GM12878 (cell line): ENCODE data around the gene CHAC2. TPM values are rescaled to one million over a fixed set of nuclear protein-coding genes. Genes with fewer than 3 reads are reported as not detected.
A peak's percentile ranks its signal among the peaks of the same experiment; 100 is the strongest.

Experiments used
- ATAC-seq: fragments of 200-7000 bp; cut with Tn5 transposase; 3 replicates; pipeline ENCODE4 v1.9.1; 2020; ENCODE audit warnings: mild to moderate bottlenecking, moderate library complexity
- BruUV-seq: library from RNA; stranded (reverse); fragments of 400-500 nt; replicated peaks from 2 replicates; lab custom pipeline; 2021; lab: Mats Ljungman, UMichigan
- CTCF ChIA-PET: fragments of 300-600 bp; sonication (Branson Sonifier 250); formaldehyde crosslinking; extraction: SDS; loops from one replicate; lab custom pipeline; 2021; ENCODE audit warnings: inconsistent platforms; lab: Yijun Ruan, JAX
- POLR2A ChIA-PET: fragments of 350-600 bp; formaldehyde crosslinking; extraction: SDS; loops from one replicate; lab custom pipeline; 2021; ENCODE audit warnings: inconsistent platforms; lab: Charles Lee
- RAD21 ChIA-PET: fragments of 300-600 bp; sonication (Branson Sonifier 250); formaldehyde crosslinking; loops from one replicate; lab custom pipeline; 2023; ENCODE audit warnings: antibody characterized with exemption; ENCODE audit not compliant: unreplicated experiment; lab: Charles Lee
- SMC1A ChIA-PET: fragments of 300-600 bp; sonication (Branson Sonifier 250); formaldehyde crosslinking; loops from one replicate; lab custom pipeline; 2023; ENCODE audit not compliant: unreplicated experiment, uncharacterized antibody; lab: Charles Lee
- DNase-seq: peaks from one replicate; pipeline ENCODE4 v3.0.0-alpha.2; 2011; ENCODE audit warnings: low read depth, low spot score
- FAIRE-seq: peaks from 3 replicates; lab custom pipeline; 2011; peaks lifted over from hg19 to GRCh38; lab: Jason Lieb, UNC
- H2AFZ ChIP-seq: 2 replicates; pipeline ENCODE4 v1.6.0; 2011; ENCODE audit warnings: low read depth, low read length, control low read depth; ENCODE audit not compliant: control insufficient read depth
- H3K27ac ChIP-seq: 2 replicates; pipeline ENCODE4 v1.5.1; 2011; ENCODE audit warnings: control low read depth; ENCODE audit not compliant: control insufficient read depth, insufficient read depth
- H3K27me3 ChIP-seq, 2 experiments: replicated peaks in 1 of 2; 2 replicates each; pipeline versions ENCODE4 v1.6.0 to v1.6.1; 2011; ENCODE audit warnings: low read length in 1 of 2; ENCODE audit not compliant: control insufficient read depth in 2 of 2, insufficient read depth in 2 of 2
- H3K36me3 ChIP-seq, 2 experiments: 2 replicates each; pipeline ENCODE4 v1.5.1; 2011; ENCODE audit warnings: low read length in 1 of 2; ENCODE audit not compliant: control insufficient read depth in 2 of 2, insufficient read depth in 2 of 2
- H3K4me1 ChIP-seq: 2 replicates; pipeline ENCODE4 v1.6.1; 2011; ENCODE audit warnings: mild to moderate bottlenecking, low read length, moderate library complexity, mixed read lengths; ENCODE audit not compliant: control insufficient read depth, insufficient read depth
- H3K4me2 ChIP-seq: 2 replicates; pipeline ENCODE4 v1.6.0; 2011; ENCODE audit warnings: control low read depth; ENCODE audit not compliant: control insufficient read depth, insufficient read depth
- H3K4me3 ChIP-seq: fragments of 200-600 bp; sonication (generic); 2 replicates; pipeline ENCODE4 v1.5.1; 2016
- H3K79me2 ChIP-seq: 2 replicates; pipeline ENCODE4 v1.6.0; 2011; ENCODE audit warnings: low read length; ENCODE audit not compliant: control insufficient read depth, insufficient read depth
- H3K9ac ChIP-seq: 2 replicates; pipeline ENCODE4 v1.8.0; 2011; ENCODE audit warnings: low read length, control low read depth, mixed read lengths; ENCODE audit not compliant: control insufficient read depth, insufficient read depth
- H3K9me3 ChIP-seq: replicated peaks from 3 replicates; pipeline ENCODE4 v1.5.1; 2011; ENCODE audit warnings: mild to moderate bottlenecking, low read length; ENCODE audit not compliant: control insufficient read depth, insufficient read depth
- H4K20me1 ChIP-seq: 2 replicates; pipeline ENCODE4 v1.6.0; 2011; ENCODE audit not compliant: control insufficient read depth, insufficient read depth
- CBX5 ChIP-seq: sonication (generic); IDR thresholded peaks from 2 replicates; pipeline ENCODE4 v1.6.1; 2016; ENCODE audit warnings: low read depth, moderate library complexity, mild to moderate bottlenecking, inconsistent platforms
- IKZF1 ChIP-seq: fragments of 450-650 bp; conservative IDR thresholded peaks from 2 replicates; pipeline ENCODE4 v1.6.1; 2017; ENCODE audit warnings: antibody characterized with exemption, mild to moderate bottlenecking
- MEF2A ChIP-seq: IDR thresholded peaks from 2 replicates; pipeline ENCODE4 v1.6.1; 2011; ENCODE audit warnings: low read depth, mild to moderate bottlenecking, low read length, moderate library complexity; ENCODE audit not compliant: insufficient read depth
- MEF2B ChIP-seq: fragments of 450-650 bp; IDR thresholded peaks from 2 replicates; pipeline ENCODE4 v1.6.1; 2018; ENCODE audit warnings: mild to moderate bottlenecking, moderate library complexity; ENCODE audit not compliant: partially characterized antibody, poor library complexity, severe bottlenecking
- NFXL1 ChIP-seq: fragments of 450-650 bp; IDR thresholded peaks from 2 replicates; pipeline ENCODE4 v1.6.1; 2017; ENCODE audit warnings: antibody characterized with exemption, mild to moderate bottlenecking, borderline replicate concordance
- NR2F1 ChIP-seq: fragments of 450-650 bp; conservative IDR thresholded peaks from 2 replicates; pipeline ENCODE4 v1.6.1; 2017; ENCODE audit warnings: mild to moderate bottlenecking
- PAX8 ChIP-seq: fragments of 450-650 bp; IDR thresholded peaks from 2 replicates; pipeline ENCODE4 v1.6.1; 2017; ENCODE audit warnings: mild to moderate bottlenecking, moderate library complexity
- SMAD5 ChIP-seq: IDR thresholded peaks from 2 replicates; pipeline ENCODE4 v1.6.1; 2016; ENCODE audit warnings: antibody characterized with exemption, low read depth
- SRF ChIP-seq, 2 experiments: IDR thresholded peaks; 2 replicates each; pipeline ENCODE4 v1.6.1; 2011; ENCODE audit warnings: low read depth in 2 of 2, low read length in 2 of 2, mild to moderate bottlenecking in 1 of 2, moderate library complexity in 1 of 2
- YY1 ChIP-seq: IDR thresholded peaks from 2 replicates; pipeline ENCODE4 v1.6.1; 2011; ENCODE audit warnings: low read depth, mild to moderate bottlenecking, low read length
- WGBS: methylation state at CpG from one replicate; pipeline ENCODE4 v1.1.6; 2016; ENCODE audit warnings: low lambda C conversion rate; ENCODE audit not compliant: insufficient replicate concordance, insufficient coverage; ENCODE audit errors: missing lambda C conversion rate; 5-methylcytosine and 5-hydroxymethylcytosine counted together
- in situ Hi-C: fragments of 300-500 bp; cut with MboI; formaldehyde crosslinking; loops from 9 replicates; pipeline ENCODE4 v1.14.3; 2018; ENCODE audit warnings: mixed read lengths
- intact Hi-C: fragments of 100-400 bp; cut with micrococcal nuclease; formaldehyde crosslinking; loops from one replicate; pipeline ENCODE4 v1.14.2; 2022; ENCODE audit not compliant: unreplicated experiment
- polyA plus RNA-seq, 11 experiments: library from polyadenylated mRNA; depleted of rRNA in 4 of 11; unstranded in 6 of 11; stranded (reverse) in 5 of 11; fragments of >200 nt; fragmentation: Nextera tagmentation in 4 of 11; fragmentation: Illumina TruSeq in 1 of 11; extraction: Ambion mirVana in 4 of 11; extraction: Trizol in 1 of 11; gene quantifications; 1 replicate in 1 of 11; 2 replicates in 10 of 11; pipeline versions ENCODE4 v1.2.1 to v1.2.3, GENCODE V29; 2011 to 2016; ENCODE audit warnings: inconsistent platforms in 2 of 11, missing spikeins in 2 of 11, low read depth in 1 of 11
- total RNA-seq, 4 experiments: library from RNA; depleted of rRNA in 3 of 4; stranded (reverse); fragments of >200 nt in 3 of 4; fragmentation: Illumina TruSeq in 1 of 4; extraction: Trizol in 1 of 4; gene quantifications; 2 replicates each; pipeline versions ENCODE4 v1.2.1 to v1.2.3, GENCODE V29; 2013 to 2021
- TF ChIP-seq, protein P1 (sequence below): IDR thresholded peaks from 2 replicates; pipeline ENCODE4 v1.6.1; 2012; ENCODE audit warnings: low read depth, low read length, improper control_type of control experiment
- TF ChIP-seq, protein P2 (sequence below): fragments of 450-650 bp; IDR thresholded peaks from 2 replicates; pipeline ENCODE4 v1.6.1; 2014; ENCODE audit warnings: mild to moderate bottlenecking

Gene CHAC2
- total and polyA plus RNA-seq, 10 of the 15 experiments (the other 5 are each of a cell fraction or from before 2014, with no cell fraction given), result 11.0 to 67.6 (median 25.0) TPM

DNA sequence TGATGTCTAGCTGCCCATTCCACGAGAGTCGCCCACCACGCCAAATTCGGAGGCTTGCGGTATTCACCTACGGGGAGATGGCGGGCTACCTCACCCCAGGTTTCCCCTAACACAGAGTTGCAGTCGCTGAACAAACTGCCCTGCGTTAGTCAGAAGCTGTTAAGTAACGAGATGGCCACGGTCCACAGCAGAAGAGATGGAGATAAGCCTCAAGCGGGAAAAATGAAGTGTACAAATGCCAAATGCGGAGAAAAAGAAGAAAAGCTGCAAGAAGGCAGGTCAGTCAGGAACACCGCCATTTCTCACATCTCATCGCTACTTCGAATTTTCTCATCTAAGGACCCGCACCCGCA is 18.7 kb downstream of the CHAC2 start:
- in situ Hi-C loops, result no loop called here
- CTCF ChIA-PET, result interaction anchor here (0.8 to 2.9 kb wide), 2 partner anchors 9 to 18 kb away, joined by 4 to 14 read pairs; partner anchors contain the start of gene CHAC2
- Histone ChIP-seq H3K79me2 (peaks cover 87% of the 10 kb centered on the region), H3K36me3 (peaks cover 0 to 6% of the 10 kb centered on the region in 2 experiments; a peak in 2 of 4 replicates), H3K9me3 (no peaks in the 10 kb centered on the region), H3K4me2 (peak overlapping the region; percentile 90), H3K4me3 (peak overlapping the region; percentile 97), H3K9ac (peak overlapping the region; percentile 92), H4K20me1 (no peaks in the 10 kb centered on the region)
- POLR2A ChIA-PET, result interaction anchor here (2.5 to 6.6 kb wide), 2 partner anchors 19 to 183 kb away, joined by 7 to 37 read pairs; partner anchors contain the start of genes CHAC2 and PSME4
- BruUV-seq, result TSS peak; percentile 59
- SMC1A ChIA-PET, result interaction anchor here (1.0 to 3.0 kb wide), 3 partner anchors 18 to 556 kb away, joined by 3 to 22 read pairs (median 3); partner anchors contain the start of gene CHAC2
- RAD21 ChIA-PET, result interaction anchor here (1.3 to 2.7 kb wide), 2 partner anchors 10 to 18 kb away, joined by 3 to 12 read pairs; partner anchors contain the start of gene CHAC2
- ATAC-seq, result peak; percentile 36
- no peak for FAIRE-seq
- TF ChIP-seq, protein P1, sequence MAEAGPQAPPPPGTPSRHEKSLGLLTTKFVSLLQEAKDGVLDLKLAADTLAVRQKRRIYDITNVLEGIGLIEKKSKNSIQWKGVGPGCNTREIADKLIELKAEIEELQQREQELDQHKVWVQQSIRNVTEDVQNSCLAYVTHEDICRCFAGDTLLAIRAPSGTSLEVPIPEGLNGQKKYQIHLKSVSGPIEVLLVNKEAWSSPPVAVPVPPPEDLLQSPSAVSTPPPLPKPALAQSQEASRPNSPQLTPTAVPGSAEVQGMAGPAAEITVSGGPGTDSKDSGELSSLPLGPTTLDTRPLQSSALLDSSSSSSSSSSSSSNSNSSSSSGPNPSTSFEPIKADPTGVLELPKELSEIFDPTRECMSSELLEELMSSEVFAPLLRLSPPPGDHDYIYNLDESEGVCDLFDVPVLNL, result 0 out of 2 replicates have a peak, but pooled peaks have one; percentile 14
- TF ChIP-seq MEF2B (peak; percentile 5), NR2F1 (no peak), PAX8 (0 out of 2 replicates have a peak, but pooled peaks have one; percentile 13), NFXL1 (no peak), MEF2A (no peak), CBX5 (peak; percentile 13; the same call in 1 of the 2 replicates), YY1 (no peak), IKZF1 (no peak), SRF (IDR thresholded peaks at IDR 0.05; ENCODE audit: low read depth in 2 of 2, low read length in 2 of 2) (no peak), SMAD5 (no peak)
- TF ChIP-seq, protein P2, sequence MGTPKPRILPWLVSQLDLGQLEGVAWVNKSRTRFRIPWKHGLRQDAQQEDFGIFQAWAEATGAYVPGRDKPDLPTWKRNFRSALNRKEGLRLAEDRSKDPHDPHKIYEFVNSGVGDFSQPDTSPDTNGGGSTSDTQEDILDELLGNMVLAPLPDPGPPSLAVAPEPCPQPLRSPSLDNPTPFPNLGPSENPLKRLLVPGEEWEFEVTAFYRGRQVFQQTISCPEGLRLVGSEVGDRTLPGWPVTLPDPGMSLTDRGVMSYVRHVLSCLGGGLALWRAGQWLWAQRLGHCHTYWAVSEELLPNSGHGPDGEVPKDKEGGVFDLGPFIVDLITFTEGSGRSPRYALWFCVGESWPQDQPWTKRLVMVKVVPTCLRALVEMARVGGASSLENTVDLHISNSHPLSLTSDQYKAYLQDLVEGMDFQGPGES, result no peak
- TF ChIP-seq, all 136 proteins: peak for 4
- Histone ChIP-seq H2AFZ (peak overlapping the region; percentile 95), H3K27ac (peak overlapping the region; percentile 86), H3K4me1 (0 out of 2 replicates have a peak, but pooled peaks cover 2% of the 10 kb centered on the region), H3K27me3 (no peaks in the 10 kb centered on the region)
- WGBS, result 0% methylated on average over 18 of the region's 18 CpGs
- intact Hi-C loops, result loop anchor here (2.0 kb wide), 1 partner anchor 20 kb away; the partner anchor contains the start of gene CHAC2
- DNase-seq, result no peak
